ENCODE data around the gene AADACL4.
A peak's percentile ranks its signal among the peaks of the same experiment; 100 is the strongest.

AADACL4 gene

DNA sequence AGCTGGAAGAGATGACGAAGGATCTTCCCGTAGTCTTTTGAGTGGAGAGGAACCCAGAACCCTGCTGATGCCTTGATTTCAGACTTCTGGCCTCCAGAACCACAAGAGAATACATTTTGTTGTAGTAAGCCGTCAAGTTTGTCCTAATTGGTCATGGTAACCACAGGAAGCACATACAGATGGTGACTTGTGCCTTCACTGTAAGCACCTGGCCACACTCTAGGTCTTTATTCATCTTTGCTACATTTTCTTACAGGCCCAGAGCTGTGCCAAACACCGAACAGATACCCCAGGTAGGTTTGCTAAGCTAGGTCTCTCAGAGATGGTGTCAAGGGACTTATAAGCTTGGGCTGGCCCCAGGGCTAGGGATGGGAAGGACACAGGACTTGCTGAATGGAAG, 30.7 kb upstream of the AADACL4 start:
- DNase-seq (ENCODE audit: low read depth): no peak

DNA sequence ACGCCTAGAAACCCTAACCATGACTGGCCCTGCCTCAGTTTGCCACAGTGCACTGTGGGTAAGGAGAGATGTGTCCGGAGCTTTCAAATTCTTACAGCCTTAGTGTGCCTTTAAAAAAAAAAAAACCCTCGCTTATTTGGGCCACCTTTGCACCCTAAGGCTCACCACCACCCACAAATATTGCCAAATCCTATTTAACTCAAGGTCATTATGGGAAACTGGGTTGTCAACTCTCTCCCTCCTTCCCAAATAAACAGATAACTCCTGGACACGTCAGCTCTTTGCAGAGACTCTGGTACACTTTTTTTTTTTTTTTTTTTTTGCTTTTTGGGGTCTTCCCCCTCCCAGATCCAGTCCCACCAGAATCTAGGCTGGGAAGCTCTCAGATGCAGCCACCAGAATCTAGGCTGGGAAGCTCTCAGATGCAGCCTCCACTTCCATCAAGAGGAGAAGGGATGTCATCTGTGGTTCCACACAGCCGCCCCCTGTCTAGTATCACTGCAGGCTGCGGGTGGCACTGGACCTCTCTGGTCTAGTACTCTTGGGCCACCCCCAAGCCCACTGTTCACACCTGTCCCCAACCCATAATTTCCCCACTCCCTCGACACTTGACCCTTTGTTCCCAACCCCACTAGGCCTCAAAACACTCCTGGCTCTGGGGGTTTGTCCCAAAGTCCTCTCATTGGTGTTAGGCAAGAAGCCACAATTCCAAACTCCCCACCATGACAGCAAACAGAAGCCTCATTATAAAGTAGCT, 29.3 kb upstream of the AADACL4 start:
- no peak for DNase-seq (ENCODE audit: low read depth)

DNA sequence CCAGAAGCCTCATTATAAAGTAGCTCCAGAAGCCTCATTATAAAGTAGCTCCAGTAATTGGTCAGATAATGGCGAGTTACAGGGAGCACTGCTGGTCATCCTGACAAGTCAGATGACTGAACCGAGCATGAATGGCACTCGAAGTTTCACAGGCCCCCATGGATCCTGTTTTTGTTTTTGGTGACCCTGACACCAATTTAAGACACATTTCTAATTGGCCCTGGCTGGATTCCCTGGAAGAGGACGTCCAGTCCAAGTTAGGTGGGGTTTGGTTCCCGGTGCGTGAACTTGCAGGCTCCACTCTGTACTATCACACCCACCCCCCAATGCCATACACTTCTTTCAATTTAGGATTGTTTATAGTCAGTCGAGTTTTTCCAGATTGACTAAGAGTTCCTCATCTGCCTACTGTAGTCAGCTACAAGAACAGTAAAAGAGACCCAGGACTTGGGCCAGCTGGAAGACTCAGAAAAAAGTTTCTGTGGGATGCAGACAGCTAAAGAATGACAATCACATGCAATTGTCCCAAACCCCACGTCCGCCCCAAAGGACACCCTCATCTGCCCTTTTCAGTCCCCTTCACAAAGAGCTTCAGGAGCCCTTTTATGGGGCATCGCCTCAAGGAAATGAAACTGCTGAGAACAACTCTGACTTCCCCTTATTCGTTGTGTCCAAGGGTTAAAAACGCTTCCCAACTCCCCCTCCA, 28.6 kb upstream of the AADACL4 start:
- no peak for DNase-seq (ENCODE audit: low read depth)

GRCh38 chr1:12615865-12616708, 27.8 kb upstream of the AADACL4 start:
- no peak for DNase-seq (ENCODE audit: low read depth)

- DNase-seq (ENCODE audit: low read depth): no peak
Observed at GRCh38 chr1:12616709-12617373, 27.0 kb upstream of the AADACL4 start.

GRCh38 chr1:12617511-12617900, 26.4 kb upstream of the AADACL4 start:
- peak; percentile 44 for DNase-seq (ENCODE audit: low read depth)

DNA sequence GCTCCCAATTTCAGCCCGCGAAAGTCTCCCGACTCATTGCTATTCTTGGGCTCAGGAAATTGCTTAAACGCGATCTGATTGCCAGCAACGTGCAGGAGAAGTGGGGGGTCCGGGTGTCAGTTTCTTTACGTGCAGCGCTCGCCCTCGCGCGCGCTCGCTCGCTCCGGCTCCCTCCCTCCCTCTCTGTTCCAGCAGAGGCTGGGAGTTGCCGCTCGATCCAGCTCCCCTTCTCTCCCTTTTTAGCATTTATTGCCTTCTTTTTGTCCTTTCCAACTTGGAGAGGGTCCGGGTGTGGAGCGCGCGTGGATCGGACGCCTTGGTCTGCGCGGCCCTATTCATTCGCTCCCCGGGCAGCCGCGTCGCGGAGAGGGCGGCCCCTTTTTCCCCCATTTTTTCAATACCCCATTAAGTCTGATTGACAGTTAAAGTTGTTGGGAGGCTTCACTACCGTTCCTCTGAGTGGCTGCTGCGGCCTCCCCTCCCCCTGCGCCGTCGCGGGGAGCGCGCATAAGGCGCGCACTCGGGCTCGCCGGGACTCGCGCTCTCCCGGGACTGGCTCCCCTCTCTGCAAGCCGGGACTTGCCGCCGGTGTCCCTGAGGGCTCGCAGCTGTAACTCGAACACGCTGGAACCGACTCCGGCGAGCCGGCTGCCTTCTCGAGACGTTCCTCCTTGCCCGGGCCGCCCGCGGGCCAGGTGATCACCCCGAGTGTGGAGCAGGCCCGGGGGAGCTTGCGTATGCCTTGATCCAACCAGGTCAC, 25.8 kb upstream of the AADACL4 start, which contains the start of gene DHRS3:
DHRS3 (minus strand) TSS at position 310 of the 760 bp plus-strand sequence. CDS start 862 bp downstream, outside the sequence.
- DNase-seq (ENCODE audit: low read depth): peak; percentile 51

DNA sequence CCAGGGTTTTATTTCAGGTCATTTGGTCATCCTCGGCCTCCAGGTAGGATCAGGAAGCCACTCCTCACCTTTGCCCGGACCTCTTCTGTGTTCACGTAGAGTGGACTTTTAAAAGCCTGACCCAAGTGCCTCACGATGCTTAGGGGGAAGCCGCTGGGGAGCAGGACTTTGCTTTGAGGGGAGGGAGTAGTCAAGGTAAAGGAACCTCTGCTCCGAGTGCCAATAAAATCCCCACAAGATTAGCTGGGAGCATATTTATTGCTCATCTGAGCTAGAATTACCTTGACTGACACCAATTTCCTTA, 25.3 kb upstream of the AADACL4 start:
- no peak for DNase-seq (ENCODE audit: low read depth)

- DNase-seq (ENCODE audit: low read depth): peak; percentile 42
Observed at GRCh38 chr1:12618965-12619791, 24.7 kb upstream of the AADACL4 start.

DNA sequence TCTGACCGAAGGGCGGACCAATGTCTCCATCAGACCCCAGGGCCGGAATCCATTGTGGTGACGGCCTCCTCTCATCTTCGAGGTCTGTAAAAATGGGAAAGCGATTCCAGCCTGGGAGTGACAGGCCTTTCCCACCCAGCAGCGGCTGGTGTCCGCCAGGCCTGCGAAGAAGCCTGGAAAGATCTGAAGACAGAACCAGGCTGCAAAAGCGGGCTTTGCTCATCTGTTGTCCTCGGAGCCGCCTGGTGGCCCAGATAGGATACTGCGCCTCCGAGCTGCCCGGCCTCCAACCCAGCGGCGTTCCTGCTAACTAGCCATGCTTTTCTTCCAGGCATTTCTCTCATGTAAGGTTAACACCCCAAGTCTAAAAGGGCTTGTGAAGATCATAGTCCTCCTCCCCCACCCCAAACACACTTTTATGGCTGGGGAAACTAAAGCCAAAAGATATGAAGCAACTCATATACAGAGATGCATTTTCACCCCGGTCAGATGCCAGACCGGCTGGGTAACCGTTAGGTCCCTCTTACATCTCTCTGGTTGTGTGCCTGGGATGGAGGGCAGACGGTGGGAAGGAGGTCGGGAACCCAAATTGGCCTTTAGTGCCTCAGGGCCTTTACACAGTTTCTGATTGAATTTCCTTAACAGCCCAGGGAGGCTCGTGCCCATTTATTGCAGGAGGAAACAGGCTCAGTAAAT, 23.9 kb upstream of the AADACL4 start:
- peak; percentile 71 for DNase-seq (ENCODE audit: low read depth)

DNA sequence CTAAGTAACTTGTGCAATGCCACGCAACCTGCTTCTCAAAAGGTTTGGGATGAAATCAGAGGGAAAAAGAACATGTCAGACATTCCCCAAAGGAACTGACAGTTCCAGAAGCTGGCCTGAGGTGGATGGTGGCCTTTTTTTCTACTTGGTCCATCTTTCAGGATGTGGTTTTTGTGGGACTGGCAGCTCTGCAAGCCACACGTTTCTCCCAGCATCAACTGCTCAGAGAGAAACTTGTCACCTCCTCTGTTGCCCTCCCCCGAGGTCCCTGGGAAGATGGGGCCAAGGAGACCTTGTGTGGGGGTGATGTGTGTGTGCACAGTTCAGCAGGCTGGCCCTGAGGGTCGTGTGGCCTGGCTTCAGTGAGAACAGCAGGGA, 23.4 kb upstream of the AADACL4 start:
- DNase-seq (ENCODE audit: low read depth): no peak

GRCh38 chr1:12620931-12621330, 23.0 kb upstream of the AADACL4 start:
- no peak for DNase-seq (ENCODE audit: low read depth)

DNA sequence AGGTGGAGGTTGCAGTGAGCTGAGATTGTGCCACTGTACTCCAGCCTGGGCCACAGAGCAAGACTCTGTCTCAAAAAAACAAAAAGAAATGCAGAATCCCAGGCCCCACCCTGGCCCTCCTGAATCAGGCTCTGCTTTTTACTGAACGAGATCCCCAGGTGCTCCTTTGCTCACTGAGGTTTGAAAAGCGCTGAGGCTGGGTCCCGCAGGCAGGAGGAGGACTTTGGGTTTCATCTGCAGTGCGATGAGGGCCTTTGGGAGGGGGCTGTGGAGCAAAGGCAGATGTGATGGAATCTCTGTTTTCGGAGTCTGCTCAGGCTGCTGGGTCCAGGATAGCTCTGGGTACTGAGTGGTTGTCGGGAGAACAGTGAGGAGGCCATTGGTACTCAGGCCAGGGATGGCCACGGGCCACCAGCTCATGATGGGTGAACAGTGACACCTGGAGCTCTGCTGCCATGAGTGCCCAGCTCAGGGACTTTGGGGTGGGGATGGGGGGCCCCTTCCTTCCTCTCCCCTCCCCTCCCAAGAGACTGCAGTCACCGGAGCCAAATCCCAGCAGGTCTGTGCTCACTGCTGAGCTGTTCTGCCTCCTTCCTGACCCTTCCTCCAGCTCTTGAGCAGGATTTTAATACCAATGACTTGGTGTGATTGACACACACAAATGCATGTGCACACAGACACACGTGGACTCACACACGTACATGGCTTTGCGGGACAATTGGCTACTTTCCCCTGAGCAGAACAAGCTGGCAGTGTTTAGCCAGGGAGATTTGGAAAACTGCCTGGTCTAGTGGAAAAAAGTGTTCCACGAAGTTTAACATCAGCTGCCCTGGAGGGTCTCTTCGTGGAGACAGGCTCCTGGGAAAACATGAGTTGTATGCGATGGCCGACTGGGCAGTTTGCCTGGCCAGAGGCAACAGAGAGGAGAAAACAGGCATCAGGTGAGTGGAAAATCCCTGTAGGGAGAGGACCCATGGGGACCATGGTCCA, 22.2 kb upstream of the AADACL4 start:
- no peak for DNase-seq (ENCODE audit: low read depth)

GRCh38 chr1:12622506-12622905, 21.4 kb upstream of the AADACL4 start:
- no peak for DNase-seq (ENCODE audit: low read depth)

DNA sequence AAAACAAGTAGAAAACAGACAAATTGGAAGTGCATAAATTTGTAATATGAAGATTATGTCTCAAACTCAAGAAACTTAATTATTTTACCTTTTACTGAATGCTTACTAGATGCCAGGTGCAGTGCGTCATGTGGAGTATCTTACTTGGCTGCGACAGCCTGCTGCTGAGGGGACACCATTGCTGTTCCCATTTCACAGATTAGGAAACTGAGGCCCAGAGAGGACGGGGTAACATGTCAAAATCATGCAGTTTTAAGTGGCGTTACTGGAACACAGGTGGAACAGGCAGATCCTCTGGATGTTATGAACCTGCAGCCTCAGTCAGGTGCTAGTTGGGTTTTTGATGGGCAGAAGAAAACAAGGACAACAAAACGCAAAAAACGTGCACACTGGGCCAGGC, 18.6 kb upstream of the AADACL4 start:
- DNase-seq (ENCODE audit: low read depth): no peak

- DNase-seq (ENCODE audit: low read depth): no peak
Observed at GRCh38 chr1:12626888-12627287, 17.0 kb upstream of the AADACL4 start.

DNA sequence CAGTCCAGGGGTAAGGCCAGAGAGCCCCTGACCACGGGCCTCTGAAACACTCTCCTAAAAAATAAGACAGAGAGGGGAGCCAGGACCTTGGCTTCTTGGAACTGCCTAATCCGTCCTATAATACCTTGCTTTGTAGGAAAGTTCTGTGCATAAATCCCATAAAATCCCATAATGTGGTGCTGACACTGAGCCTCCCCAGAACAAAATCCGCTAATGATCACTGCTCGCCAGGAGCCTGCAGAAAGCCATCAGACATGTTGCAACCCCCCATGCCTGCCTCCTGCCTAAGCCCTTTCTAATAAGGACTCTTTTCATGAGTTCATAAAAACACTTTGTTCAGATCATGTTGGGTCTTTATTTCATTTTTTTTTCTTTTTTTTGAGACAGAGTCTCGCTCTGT, 16.6 kb upstream of the AADACL4 start:
- no peak for DNase-seq (ENCODE audit: low read depth)

DNA sequence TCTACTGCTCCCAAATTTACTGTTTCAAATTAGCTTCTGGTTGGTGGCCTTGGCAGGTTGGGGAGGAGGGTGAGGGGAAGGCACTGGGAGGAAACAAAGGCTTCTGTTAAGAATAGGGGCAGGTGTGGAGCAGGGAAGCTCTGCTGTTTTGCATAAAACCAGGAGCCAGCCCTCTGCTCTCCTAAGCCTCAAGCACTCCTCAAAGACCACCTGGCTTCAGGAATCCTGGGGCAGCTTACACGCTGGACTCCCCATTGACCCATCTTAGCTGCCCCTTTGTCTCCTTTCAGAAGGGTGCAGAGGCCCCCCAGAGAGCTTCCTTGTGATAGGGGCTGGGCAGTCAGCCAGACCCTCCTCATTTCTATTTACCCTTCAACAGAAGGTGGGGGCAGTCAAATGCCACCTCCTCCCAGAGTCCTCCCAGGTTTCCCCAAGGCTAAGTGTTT, 14.4 kb upstream of the AADACL4 start:
- DNase-seq (ENCODE audit: low read depth): no peak
